ENCODE results near the gene TMPRSS13. TPM values are rescaled to one million over a fixed set of nuclear protein-coding genes. Genes with fewer than 3 reads are reported as not detected.

TMPRSS13 gene
- total RNA-seq, 1 donor from 2014 or later: 0.58 TPM

- no peak for ATAC-seq
- peak; percentile 1 for DNase-seq (ENCODE audit: low spot score)
- intact Hi-C loops (cut with DNase I): loop anchor here (10.0 kb wide), 1 partner anchor 62 kb away; no protein-coding TSS in a partner anchor
Measured at GRCh38 chr11:117906710-117907109, 22.5 kb downstream of the TMPRSS13 start.

GRCh38 chr11:117906126-117906525 is 23.1 kb downstream of the TMPRSS13 start:
- no peak for DNase-seq (ENCODE audit: low spot score)
- no peak for ATAC-seq
- intact Hi-C loops (cut with DNase I): loop anchor here (10.0 kb wide), 1 partner anchor 61 kb away; no protein-coding TSS in a partner anchor

- intact Hi-C loops (cut with DNase I): loop anchor here (10.0 kb wide), 1 partner anchor 61 kb away; no protein-coding TSS in a partner anchor
- DNase-seq (ENCODE audit: low spot score) (peak; percentile 14), ATAC-seq (no peak)
Measured at GRCh38 chr11:117905524-117905923, 23.7 kb downstream of the TMPRSS13 start.

- DNase-seq (ENCODE audit: low spot score): peak; percentile 44
- intact Hi-C loops (cut with DNase I): loop anchor here (10.0 kb wide), 1 partner anchor 59 kb away; no protein-coding TSS in a partner anchor
- no peak for ATAC-seq
Measured at GRCh38 chr11:117903505-117904382, 25.5 kb downstream of the TMPRSS13 start.

GRCh38 chr11:117902001-117902845 is 27.0 kb downstream of the TMPRSS13 start:
- DNase-seq (ENCODE audit: low spot score) (peak; percentile 33), ATAC-seq (no peak)
- intact Hi-C loops (cut with DNase I): loop anchor here (10.0 kb wide), 1 partner anchor 57 kb away; no protein-coding TSS in a partner anchor

- intact Hi-C loops (cut with DNase I): loop anchor here (10.0 kb wide), 1 partner anchor 57 kb away; no protein-coding TSS in a partner anchor
- DNase-seq (ENCODE audit: low spot score) (peak; percentile 42), ATAC-seq (no peak)
Measured at GRCh38 chr11:117901601-117902000, 27.6 kb downstream of the TMPRSS13 start.

- intact Hi-C loops (cut with DNase I): loop anchor here (10.0 kb wide), 1 partner anchor 56 kb away; no protein-coding TSS in a partner anchor
- DNase-seq (ENCODE audit: low spot score): peak; percentile 25
- no peak for ATAC-seq
Measured at GRCh38 chr11:117900720-117901440, 28.3 kb downstream of the TMPRSS13 start.

- intact Hi-C loops (cut with DNase I): loop anchor here (10.0 kb wide), 1 partner anchor 55 kb away; no protein-coding TSS in a partner anchor
- DNase-seq (ENCODE audit: low spot score) (peak; percentile 31), ATAC-seq (peak; percentile 56)
Measured at GRCh38 chr11:117900121-117900648, 29.0 kb downstream of the TMPRSS13 start.

- peak; percentile 22 for DNase-seq (ENCODE audit: low spot score)
- intact Hi-C loops (cut with DNase I): no loop called here
- no peak for ATAC-seq
Measured at GRCh38 chr11:117898059-117898458, 31.1 kb downstream of the TMPRSS13 start.

GRCh38 chr11:117892651-117893050 is 36.6 kb downstream of the TMPRSS13 start:
- DNase-seq (ENCODE audit: low spot score) (no peak), ATAC-seq (no peak)
- intact Hi-C loops (cut with DNase I): no loop called here

GRCh38 chr11:117891362-117891761 is 37.8 kb downstream of the TMPRSS13 start:
- intact Hi-C loops (cut with DNase I): no loop called here

GRCh38 chr11:117888139-117888566 is 41.0 kb downstream of the TMPRSS13 start:
- no peak for ATAC-seq
- intact Hi-C loops (cut with DNase I): no loop called here
- peak; percentile 41 for DNase-seq (ENCODE audit: low spot score)

More at GRCh38 chr11:117891362-117891761, 37.8 kb downstream of the TMPRSS13 start:
- no peak for DNase-seq (ENCODE audit: low spot score)
- ATAC-seq: no peak

- intact Hi-C loops (cut with DNase I): no loop called here
- no peak for ATAC-seq
- DNase-seq (ENCODE audit: low spot score): peak; percentile 18
Measured at GRCh38 chr11:117887431-117888138, 41.6 kb downstream of the TMPRSS13 start.

- DNase-seq (ENCODE audit: low spot score) (peak; percentile 59), ATAC-seq (peak; percentile 73)
- intact Hi-C loops (cut with DNase I): no loop called here
Measured at GRCh38 chr11:117885777-117886176, 43.4 kb downstream of the TMPRSS13 start.

- DNase-seq (ENCODE audit: low spot score) (peak; percentile 45), ATAC-seq (no peak)
- intact Hi-C loops (cut with DNase I): no loop called here
Measured at GRCh38 chr11:117884994-117885393, 44.2 kb downstream of the TMPRSS13 start.

GRCh38 chr11:117883063-117883462 is 46.1 kb downstream of the TMPRSS13 start:
- ATAC-seq (no peak), DNase-seq (ENCODE audit: low spot score) (peak; percentile 18)
- intact Hi-C loops (cut with DNase I): no loop called here

- DNase-seq (ENCODE audit: low spot score) (peak; percentile 37), ATAC-seq (no peak)
Measured at GRCh38 chr11:117882311-117882905, 46.8 kb downstream of the TMPRSS13 start.

More at GRCh38 chr11:117882311-117882905, 46.8 kb downstream of the TMPRSS13 start:
- intact Hi-C loops (cut with DNase I): no loop called here

All from sciatic nerve (tissue), 2 donors.